Measurements from ENCODE around the gene DNAH10.

DNA sequence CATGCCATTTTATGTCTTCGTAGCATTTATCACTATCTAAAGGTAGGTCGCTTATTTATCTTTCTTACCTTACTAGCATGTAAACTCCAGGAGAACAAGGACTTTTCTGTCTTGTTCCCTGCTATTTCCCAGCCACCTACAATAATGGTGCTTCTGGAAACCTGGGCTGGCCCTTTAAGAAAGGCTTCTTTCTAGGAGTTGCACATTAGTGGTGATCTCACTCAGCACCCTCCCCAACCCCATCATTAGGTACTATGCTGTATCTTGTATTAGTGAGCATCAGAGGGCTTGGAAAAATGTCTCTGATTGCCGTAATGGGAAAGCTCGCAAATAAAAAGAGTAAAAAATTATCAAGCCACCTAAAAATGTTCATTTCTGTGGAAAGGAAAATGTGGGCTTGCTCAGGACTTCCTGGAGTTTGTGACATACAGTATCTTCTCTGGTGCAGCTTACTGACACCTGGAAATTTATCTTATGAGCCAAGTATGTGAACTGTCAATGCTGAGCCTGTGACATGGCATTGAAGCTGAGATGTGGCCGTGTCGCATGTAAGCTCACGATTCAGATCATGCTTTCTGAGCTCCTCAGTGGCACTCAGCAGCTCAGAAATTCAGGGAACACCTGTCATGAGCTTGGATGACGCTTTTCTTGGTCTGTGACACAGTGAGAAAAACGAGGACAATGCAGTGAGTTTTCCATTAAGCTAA, 198.1 kb downstream of the DNAH10 start:
- TF ChIP-seq, protein P1, sequence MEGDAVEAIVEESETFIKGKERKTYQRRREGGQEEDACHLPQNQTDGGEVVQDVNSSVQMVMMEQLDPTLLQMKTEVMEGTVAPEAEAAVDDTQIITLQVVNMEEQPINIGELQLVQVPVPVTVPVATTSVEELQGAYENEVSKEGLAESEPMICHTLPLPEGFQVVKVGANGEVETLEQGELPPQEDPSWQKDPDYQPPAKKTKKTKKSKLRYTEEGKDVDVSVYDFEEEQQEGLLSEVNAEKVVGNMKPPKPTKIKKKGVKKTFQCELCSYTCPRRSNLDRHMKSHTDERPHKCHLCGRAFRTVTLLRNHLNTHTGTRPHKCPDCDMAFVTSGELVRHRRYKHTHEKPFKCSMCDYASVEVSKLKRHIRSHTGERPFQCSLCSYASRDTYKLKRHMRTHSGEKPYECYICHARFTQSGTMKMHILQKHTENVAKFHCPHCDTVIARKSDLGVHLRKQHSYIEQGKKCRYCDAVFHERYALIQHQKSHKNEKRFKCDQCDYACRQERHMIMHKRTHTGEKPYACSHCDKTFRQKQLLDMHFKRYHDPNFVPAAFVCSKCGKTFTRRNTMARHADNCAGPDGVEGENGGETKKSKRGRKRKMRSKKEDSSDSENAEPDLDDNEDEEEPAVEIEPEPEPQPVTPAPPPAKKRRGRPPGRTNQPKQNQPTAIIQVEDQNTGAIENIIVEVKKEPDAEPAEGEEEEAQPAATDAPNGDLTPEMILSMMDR (conservative IDR thresholded peaks at IDR 0.05; ENCODE audit: low read length): no peak
- TF ChIP-seq EZH2phosphoT487 (IDR thresholded peaks at IDR 0.05; ENCODE audit: borderline replicate concordance): no peak

Data from Loucy (cell line).